HAP-1 (cell line): ENCODE measurements around the gene PRMT7.
"Not testable (repeated sequence)": the region's sequence is repeated elsewhere in the genome, so short reads cannot be mapped to it uniquely, and the experiment has no call there.

Experiments used
- DNase-seq, 2 experiments: peaks; one replicate each; pipeline ENCODE4 v3.0.0-alpha.2; 2016 to 2020; ENCODE audit warnings: low spot score in 2 of 2
- H3K27me3 ChIP-seq: fragments of 250-450 bp; sonication (Bioruptor Pico); 2 replicates; pipeline ENCODE4 v1.5.1; 2020; ENCODE audit warnings: low read depth, mild to moderate bottlenecking, moderate library complexity
- H3K36me3 ChIP-seq: fragments of 250-450 bp; sonication (Bioruptor Pico); replicated peaks from 2 replicates; pipeline ENCODE4 v1.5.1; 2020; ENCODE audit warnings: mild to moderate bottlenecking
- H3K4me1 ChIP-seq: fragments of 250-450 bp; sonication (Bioruptor Pico); 2 replicates; pipeline ENCODE4 v1.5.1; 2020; ENCODE audit warnings: mild to moderate bottlenecking
- H3K4me3 ChIP-seq: fragments of 250-450 bp; sonication (Bioruptor Pico); 2 replicates; pipeline ENCODE4 v1.5.1; 2020; ENCODE audit warnings: mild to moderate bottlenecking, moderate library complexity
- H3K9me3 ChIP-seq: fragments of 250-450 bp; sonication (Bioruptor Pico); 2 replicates; pipeline ENCODE4 v1.5.1; 2020; ENCODE audit warnings: mild to moderate bottlenecking, moderate library complexity
- in situ Hi-C: fragments of 300-500 bp; cut with MboI; formaldehyde crosslinking; loops from 3 replicates; pipeline ENCODE4 v1.14.3; 2020; ENCODE audit warnings: low sequenced_read_pairs, inconsistent platforms, mixed read lengths

The PRMT7 gene

GRCh38 chr16:68288796-68289195, 22.0 kb upstream of the PRMT7 start:
- H3K9me3 ChIP-seq, DNase-seq, H3K4me3 ChIP-seq, in situ Hi-C loops, H3K4me1 ChIP-seq, H3K27me3 ChIP-seq: not testable (repeated sequence)
- H3K36me3 ChIP-seq, result peaks cover 66% of the 10 kb centered on the region

- Histone ChIP-seq H3K4me1 (no peaks in the 10 kb centered on the region), H3K4me3 (no peak overlapping the region), H3K27me3 (no peaks in the 10 kb centered on the region), H3K9me3 (no peaks in the 10 kb centered on the region), H3K36me3 (peaks cover 64% of the 10 kb centered on the region)
- no peak for DNase-seq
- in situ Hi-C loops, result no loop called here
These were observed 21.6 kb upstream of the PRMT7 start for GRCh38 chr16:68289202-68289601.

- in situ Hi-C loops, result no loop called here
- Histone ChIP-seq H3K9me3 (no peaks in the 10 kb centered on the region), H3K4me1 (no peaks in the 10 kb centered on the region), H3K4me3 (no peak overlapping the region), H3K27me3 (no peaks in the 10 kb centered on the region), H3K36me3 (peaks cover 68% of the 10 kb centered on the region)
- no peak for DNase-seq
These were observed 21.0 kb upstream of the PRMT7 start for GRCh38 chr16:68289621-68290329.

- no peaks in the 10 kb centered on the region for H3K4me1 ChIP-seq
- no peaks in the 10 kb centered on the region for H3K27me3 ChIP-seq
- no peaks in the 10 kb centered on the region for H3K9me3 ChIP-seq
- no peak overlapping the region for H3K4me3 ChIP-seq
- peaks cover 72% of the 10 kb centered on the region for H3K36me3 ChIP-seq
- in situ Hi-C loops, result no loop called here
- DNase-seq, result no peak
These were observed 20.4 kb upstream of the PRMT7 start for GRCh38 chr16:68290450-68290849.

GRCh38 chr16:68291227-68291626, 19.6 kb upstream of the PRMT7 start:
- Histone ChIP-seq H3K4me1 (no peaks in the 10 kb centered on the region), H3K36me3 (peaks cover 74% of the 10 kb centered on the region), H3K9me3 (no peaks in the 10 kb centered on the region), H3K27me3 (no peaks in the 10 kb centered on the region), H3K4me3 (no peak overlapping the region)
- in situ Hi-C loops, result no loop called here
- DNase-seq, result no peak

GRCh38 chr16:68292425-68292824, 18.4 kb upstream of the PRMT7 start:
- H3K4me1 ChIP-seq, result no peaks in the 10 kb centered on the region
- DNase-seq, result no peak
- no peaks in the 10 kb centered on the region for H3K27me3 ChIP-seq
- peaks cover 77% of the 10 kb centered on the region for H3K36me3 ChIP-seq
- H3K4me3 ChIP-seq, result no peak overlapping the region
- no peaks in the 10 kb centered on the region for H3K9me3 ChIP-seq
- in situ Hi-C loops, result no loop called here

GRCh38 chr16:68296291-68296690, 14.5 kb upstream of the PRMT7 start:
- peaks cover 96% of the 10 kb centered on the region for H3K36me3 ChIP-seq
- no peaks in the 10 kb centered on the region for H3K4me1 ChIP-seq
- in situ Hi-C loops, result no loop called here

GRCh38 chr16:68296693-68297092, 14.1 kb upstream of the PRMT7 start:
- in situ Hi-C loops, result no loop called here
- H3K9me3 ChIP-seq, result no peaks in the 10 kb centered on the region
- H3K4me3 ChIP-seq, result no peak overlapping the region
- H3K4me1 ChIP-seq, result no peaks in the 10 kb centered on the region
- no peaks in the 10 kb centered on the region for H3K27me3 ChIP-seq
- no peak for DNase-seq
- peaks cover 96% of the 10 kb centered on the region for H3K36me3 ChIP-seq

More at GRCh38 chr16:68296291-68296690, 14.5 kb upstream of the PRMT7 start:
- DNase-seq, result no peak
- no peaks in the 10 kb centered on the region for H3K27me3 ChIP-seq
- no peaks in the 10 kb centered on the region for H3K9me3 ChIP-seq
- H3K4me3 ChIP-seq, result no peak overlapping the region

- no peak for DNase-seq
- in situ Hi-C loops, result no loop called here
- peaks cover 95% of the 10 kb centered on the region for H3K36me3 ChIP-seq
These were observed 12.9 kb upstream of the PRMT7 start for GRCh38 chr16:68297908-68298307.

GRCh38 chr16:68298312-68298711, 12.5 kb upstream of the PRMT7 start:
- DNase-seq, result no peak
- no peaks in the 10 kb centered on the region for H3K4me1 ChIP-seq
- H3K36me3 ChIP-seq, result peaks cover 91% of the 10 kb centered on the region
- no peaks in the 10 kb centered on the region for H3K27me3 ChIP-seq
- in situ Hi-C loops, result no loop called here
- no peak overlapping the region for H3K4me3 ChIP-seq
- no peaks in the 10 kb centered on the region for H3K9me3 ChIP-seq

More at GRCh38 chr16:68297908-68298307, 12.9 kb upstream of the PRMT7 start:
- H3K27me3 ChIP-seq, result no peaks in the 10 kb centered on the region
- no peak overlapping the region for H3K4me3 ChIP-seq
- H3K4me1 ChIP-seq, result no peaks in the 10 kb centered on the region
- H3K9me3 ChIP-seq, result no peaks in the 10 kb centered on the region

- Histone ChIP-seq H3K9me3 (no peaks in the 10 kb centered on the region), H3K36me3 (peaks cover 92% of the 10 kb centered on the region), H3K4me1 (no peaks in the 10 kb centered on the region), H3K4me3 (no peak overlapping the region), H3K27me3 (no peaks in the 10 kb centered on the region)
- DNase-seq, result peak in 1 of 2 experiments; percentile 46
- in situ Hi-C loops, result no loop called here
These were observed 11.8 kb upstream of the PRMT7 start for GRCh38 chr16:68298907-68299561.

- in situ Hi-C loops, result no loop called here
- H3K36me3 ChIP-seq, result peaks cover 87% of the 10 kb centered on the region
These were observed 11.0 kb upstream of the PRMT7 start for GRCh38 chr16:68299571-68300453.

GRCh38 chr16:68300734-68301459, 9.9 kb upstream of the PRMT7 start:
- Histone ChIP-seq H3K9me3 (no peaks in the 10 kb centered on the region), H3K4me3 (no peak overlapping the region), H3K4me1 (no peaks in the 10 kb centered on the region), H3K27me3 (no peaks in the 10 kb centered on the region), H3K36me3 (peaks cover 83% of the 10 kb centered on the region)
- no peak for DNase-seq
- in situ Hi-C loops, result no loop called here

More at GRCh38 chr16:68299571-68300453, 11.0 kb upstream of the PRMT7 start:
- Histone ChIP-seq H3K4me1 (no peaks in the 10 kb centered on the region), H3K4me3 (no peak overlapping the region), H3K27me3 (no peaks in the 10 kb centered on the region), H3K9me3 (no peaks in the 10 kb centered on the region)
- DNase-seq, result no peak
